HepG2 (cell line): ENCODE results near the gene REEP6. TPM values are rescaled to one million over a fixed set of nuclear protein-coding genes. Genes with fewer than 3 reads are reported as not detected.

Experiments
- AGO1 ChIP-seq: fragments of 200-400 bp; formaldehyde crosslinking; IDR thresholded peaks from 2 replicates; pipeline ENCODE4 v1.6.1; 2017; ENCODE audit warnings: mild to moderate bottlenecking, low read depth, low read length, moderate library complexity; ENCODE audit not compliant: poor library complexity, severe bottlenecking
- AGO2 ChIP-seq: fragments of 200-400 bp; formaldehyde crosslinking; optimal IDR thresholded peaks from 2 replicates; pipeline ENCODE3; 2017; ENCODE audit warnings: mild to moderate bottlenecking, low read depth, low read length, moderate library complexity
- EHMT2 ChIP-seq: fragments of 200-600 bp; sonication (generic); IDR thresholded peaks from 2 replicates; pipeline ENCODE4 v1.7.0; 2017; ENCODE audit warnings: antibody characterized with exemption, low read depth, low read length, borderline replicate concordance
- ELK4 ChIP-seq: sonication (generic); formaldehyde crosslinking; IDR thresholded peaks from 2 replicates; pipeline ENCODE4 v1.9.0; 2021; ENCODE audit warnings: missing genetic modification reagents, borderline replicate concordance
- HOXA7 ChIP-seq: sonication (generic); formaldehyde crosslinking; IDR thresholded peaks from 2 replicates; pipeline ENCODE4 v1.8.1; 2022; ENCODE audit warnings: mild to moderate bottlenecking, missing genetic modification reagents, moderate library complexity
- JDP2 ChIP-seq: sonication (generic); formaldehyde crosslinking; IDR thresholded peaks from 2 replicates; pipeline ENCODE4 v1.8.1; 2022; ENCODE audit warnings: missing genetic modification reagents, borderline replicate concordance
- MIER2 ChIP-seq: IDR thresholded peaks from 2 replicates; pipeline ENCODE4 v1.6.1; 2016; ENCODE audit warnings: missing biosample characterization, missing genetic modification reagents
- MIXL1 ChIP-seq: IDR thresholded peaks from 2 replicates; pipeline ENCODE4 v1.6.1; 2016
- MYC ChIP-seq: sonication (generic); formaldehyde crosslinking; IDR thresholded peaks from 2 replicates; pipeline ENCODE4 v1.9.0; 2021; ENCODE audit warnings: missing genetic modification reagents, borderline replicate concordance
- NFYB ChIP-seq: sonication (generic); formaldehyde crosslinking; IDR thresholded peaks from 2 replicates; pipeline ENCODE4 v1.4.0; 2020; ENCODE audit warnings: missing genetic modification reagents
- SIX4 ChIP-seq: sonication (generic); formaldehyde crosslinking; IDR thresholded peaks from 2 replicates; pipeline ENCODE4 v1.4.0; 2020; ENCODE audit warnings: missing genetic modification reagents
- SP1 ChIP-seq, 2 experiments: fragments of 450-650 bp in 1 of 2; sonication (generic) in 1 of 2; formaldehyde crosslinking in 1 of 2; IDR thresholded peaks; 2 replicates each; pipeline versions ENCODE4 v1.4.0 to v1.6.1; 2016 to 2020; ENCODE audit warnings: missing genetic modification reagents in 1 of 2
- YEATS4 ChIP-seq: sonication (generic); formaldehyde crosslinking; IDR thresholded peaks from 2 replicates; pipeline ENCODE4 v1.4.0; 2020; ENCODE audit warnings: missing genetic modification reagents, borderline replicate concordance
- YY1 ChIP-seq: IDR thresholded peaks from 2 replicates; pipeline ENCODE4 v1.6.1; 2011; ENCODE audit warnings: low read length, low read depth, moderate library complexity, mild to moderate bottlenecking; ENCODE audit not compliant: insufficient read depth, insufficient replicate concordance
- ZHX1 ChIP-seq: sonication (generic); formaldehyde crosslinking; IDR thresholded peaks from 2 replicates; pipeline ENCODE4 v1.8.1; 2022; ENCODE audit warnings: low read depth, mild to moderate bottlenecking, missing genetic modification reagents
- ZKSCAN5 ChIP-seq: sonication (generic); formaldehyde crosslinking; IDR thresholded peaks from 2 replicates; pipeline ENCODE4 v1.5.1; 2020; ENCODE audit warnings: mild to moderate bottlenecking, missing genetic modification reagents
- ZNF10 ChIP-seq: sonication (generic); formaldehyde crosslinking; IDR thresholded peaks from 2 replicates; pipeline ENCODE4 v1.4.0; 2020; ENCODE audit warnings: mild to moderate bottlenecking, low read depth, missing genetic modification reagents, borderline replicate concordance
- ZNF354B ChIP-seq: sonication (generic); formaldehyde crosslinking; IDR thresholded peaks from 2 replicates; pipeline ENCODE4 v1.8.0; 2022; ENCODE audit warnings: mild to moderate bottlenecking, missing genetic modification reagents
- ZNF747 ChIP-seq: sonication (generic); formaldehyde crosslinking; IDR thresholded peaks from 2 replicates; pipeline ENCODE4 v1.8.1; 2023; ENCODE audit warnings: missing genetic modification reagents, mild to moderate bottlenecking, borderline replicate concordance
- polyA plus RNA-seq, 8 experiments: library from polyadenylated mRNA; depleted of rRNA in 3 of 8; stranded (reverse) in 7 of 8; unstranded in 1 of 8; fragments of >200 nt; fragmentation: Illumina TruSeq in 4 of 8; extraction: Trizol in 4 of 8; gene quantifications; 2 replicates each; pipeline versions ENCODE4 v1.2.1 to v1.2.3, GENCODE V29; 2011 to 2016; ENCODE audit warnings: low read depth in 4 of 8, missing spikeins in 1 of 8, mixed read lengths in 1 of 8; ENCODE audit not compliant: insufficient read depth in 1 of 8
- total RNA-seq, 5 experiments: library from RNA; depleted of rRNA; stranded (reverse); fragments of >200 nt; fragmentation: Illumina TruSeq; extraction: Trizol; gene quantifications; 2 replicates each; pipeline ENCODE4 v1.2.3, GENCODE V29; 2016; ENCODE audit warnings: low read depth in 1 of 5
- TF ChIP-seq, protein P1 (sequence below): sonication (generic); formaldehyde crosslinking; IDR thresholded peaks from 2 replicates; pipeline ENCODE4 v1.8.0; 2022; ENCODE audit warnings: mild to moderate bottlenecking, missing genetic modification reagents, moderate library complexity
- TF ChIP-seq, protein P2 (sequence below): fragments of 450-650 bp; IDR thresholded peaks from 2 replicates; pipeline ENCODE4 v1.6.1; 2016
- TF ChIP-seq, protein P3 (sequence below): sonication (generic); formaldehyde crosslinking; conservative IDR thresholded peaks from 2 replicates; pipeline ENCODE4 v1.4.0; 2020; ENCODE audit warnings: missing genetic modification reagents

The REEP6 gene
- total and polyA plus RNA-seq, 2 of the 13 experiments (the other 11 are each of a cell fraction or from before 2014, with no cell fraction given): 10.0 to 28.8 TPM

DNA sequence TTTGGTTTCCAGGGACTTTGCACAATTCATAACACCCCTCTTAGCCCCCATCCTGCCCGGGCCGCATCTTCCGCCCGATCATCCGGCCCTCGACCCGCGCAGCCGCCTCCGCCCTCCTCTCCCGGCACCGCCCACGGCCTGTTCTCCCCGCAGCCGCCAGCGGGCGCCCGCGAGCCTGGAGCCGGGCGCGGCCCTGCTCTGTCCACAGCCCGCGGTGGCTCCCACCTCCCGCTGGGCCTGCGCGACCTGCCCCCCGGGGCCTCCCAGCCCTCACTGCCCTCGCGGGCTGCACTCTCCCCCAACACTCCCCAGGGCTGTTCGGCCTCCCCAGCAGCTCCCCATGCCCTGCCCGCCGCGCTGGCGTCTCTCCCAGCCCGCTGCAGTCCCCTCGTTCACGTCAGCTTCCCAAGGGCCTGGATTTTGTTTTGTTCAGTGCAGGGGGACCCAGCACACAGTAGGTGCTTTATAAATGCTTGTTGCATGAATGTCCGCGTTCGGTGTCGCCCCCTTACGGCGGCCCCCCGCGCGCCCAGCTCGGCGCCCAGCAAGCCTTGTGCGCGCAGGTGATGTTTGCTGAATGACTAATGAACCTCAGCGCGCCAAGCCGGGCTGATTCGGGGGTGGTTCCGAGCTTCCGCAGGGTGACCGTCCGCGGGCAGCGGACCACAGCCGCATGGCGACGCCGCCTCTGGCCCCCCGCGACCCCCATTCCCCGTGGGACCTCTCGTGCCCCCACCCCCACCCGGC lies 45.6 kb upstream of the REEP6 start (continued):
- TF ChIP-seq, protein P1, sequence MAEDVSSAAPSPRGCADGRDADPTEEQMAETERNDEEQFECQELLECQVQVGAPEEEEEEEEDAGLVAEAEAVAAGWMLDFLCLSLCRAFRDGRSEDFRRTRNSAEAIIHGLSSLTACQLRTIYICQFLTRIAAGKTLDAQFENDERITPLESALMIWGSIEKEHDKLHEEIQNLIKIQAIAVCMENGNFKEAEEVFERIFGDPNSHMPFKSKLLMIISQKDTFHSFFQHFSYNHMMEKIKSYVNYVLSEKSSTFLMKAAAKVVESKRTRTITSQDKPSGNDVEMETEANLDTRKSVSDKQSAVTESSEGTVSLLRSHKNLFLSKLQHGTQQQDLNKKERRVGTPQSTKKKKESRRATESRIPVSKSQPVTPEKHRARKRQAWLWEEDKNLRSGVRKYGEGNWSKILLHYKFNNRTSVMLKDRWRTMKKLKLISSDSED (CRISPR knock-in tag): 0 out of 2 replicates have a peak, but pooled peaks have one; percentile 77
- TF ChIP-seq ZHX1 (CRISPR knock-in tag): no peak
- peak; percentile 54 for TF ChIP-seq YY1
- TF ChIP-seq, protein P2, sequence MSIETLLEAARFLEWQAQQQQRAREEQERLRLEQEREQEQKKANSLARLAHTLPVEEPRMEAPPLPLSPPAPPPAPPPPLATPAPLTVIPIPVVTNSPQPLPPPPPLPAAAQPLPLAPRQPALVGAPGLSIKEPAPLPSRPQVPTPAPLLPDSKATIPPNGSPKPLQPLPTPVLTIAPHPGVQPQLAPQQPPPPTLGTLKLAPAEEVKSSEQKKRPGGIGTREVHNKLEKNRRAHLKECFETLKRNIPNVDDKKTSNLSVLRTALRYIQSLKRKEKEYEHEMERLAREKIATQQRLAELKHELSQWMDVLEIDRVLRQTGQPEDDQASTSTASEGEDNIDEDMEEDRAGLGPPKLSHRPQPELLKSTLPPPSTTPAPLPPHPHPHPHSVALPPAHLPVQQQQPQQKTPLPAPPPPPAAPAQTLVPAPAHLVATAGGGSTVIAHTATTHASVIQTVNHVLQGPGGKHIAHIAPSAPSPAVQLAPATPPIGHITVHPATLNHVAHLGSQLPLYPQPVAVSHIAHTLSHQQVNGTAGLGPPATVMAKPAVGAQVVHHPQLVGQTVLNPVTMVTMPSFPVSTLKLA: no peak
- TF ChIP-seq SP1 (IDR thresholded peaks at IDR 0.05): no peak
- peak; percentile 47 for TF ChIP-seq SP1 (CRISPR knock-in tag; IDR thresholded peaks at IDR 0.05)
- no peak for TF ChIP-seq AGO1
- no peak for TF ChIP-seq NFYB (CRISPR knock-in tag)
- no peak; the same call in 1 of the 2 replicates for TF ChIP-seq MIER2 (CRISPR knock-in tag)
- no peak for TF ChIP-seq ZNF10 (CRISPR knock-in tag)
- TF ChIP-seq, protein P3, sequence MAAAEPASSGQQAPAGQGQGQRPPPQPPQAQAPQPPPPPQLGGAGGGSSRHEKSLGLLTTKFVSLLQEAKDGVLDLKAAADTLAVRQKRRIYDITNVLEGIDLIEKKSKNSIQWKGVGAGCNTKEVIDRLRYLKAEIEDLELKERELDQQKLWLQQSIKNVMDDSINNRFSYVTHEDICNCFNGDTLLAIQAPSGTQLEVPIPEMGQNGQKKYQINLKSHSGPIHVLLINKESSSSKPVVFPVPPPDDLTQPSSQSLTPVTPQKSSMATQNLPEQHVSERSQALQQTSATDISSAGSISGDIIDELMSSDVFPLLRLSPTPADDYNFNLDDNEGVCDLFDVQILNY (CRISPR knock-in tag): no peak
- no peak for TF ChIP-seq HOXA7 (CRISPR knock-in tag)
- TF ChIP-seq YEATS4 (CRISPR knock-in tag): no peak; the same call in 1 of the 2 replicates
- peak; percentile 46 for TF ChIP-seq MYC (CRISPR knock-in tag)
- TF ChIP-seq ZNF747 (CRISPR knock-in tag): no peak
- no peak for TF ChIP-seq ZKSCAN5 (CRISPR knock-in tag)
- no peak for TF ChIP-seq JDP2 (CRISPR knock-in tag)
- no peak for TF ChIP-seq SIX4 (CRISPR knock-in tag)
- no peak for TF ChIP-seq ELK4 (CRISPR knock-in tag)
- no peak for TF ChIP-seq ZNF354B (CRISPR knock-in tag)
- no peak for TF ChIP-seq EHMT2
- no peak for TF ChIP-seq MIXL1 (CRISPR knock-in tag)
- TF ChIP-seq AGO2: no peak
